HG03521 (cell line): ENCODE results near the gene KIR3DL3.
"Not testable (repeated sequence)": the region's sequence is repeated elsewhere in the genome, so short reads cannot be mapped to it uniquely, and the experiment has no call there.

Experiments
- ATAC-seq: cut with Tn5 transposase; IDR thresholded peaks from one replicate; pipeline ENCODE4 v1.9.1; 2021; ENCODE audit warnings: mild to moderate bottlenecking, moderate library complexity; ENCODE audit not compliant: unreplicated experiment

The KIR3DL3 gene

GRCh38 chr19:54724142-54724541 lies at the start of gene KIR3DL3:
Gene KIR3DL3 (plus strand): TSS chr19:54724442. CDS start chr19:54724497, 55 bp downstream.
- ATAC-seq: no peak

- ATAC-seq: not testable (repeated sequence)
These were observed 47.9 kb upstream of the KIR3DL3 start for GRCh38 chr19:54676210-54676834.

GRCh38 chr19:54677217-54677616 lies 47.0 kb upstream of the KIR3DL3 start:
- no peak for ATAC-seq

GRCh38 chr19:54681596-54681995 lies 42.6 kb upstream of the KIR3DL3 start:
- not testable (repeated sequence) for ATAC-seq

GRCh38 chr19:54682306-54682856 lies 41.9 kb upstream of the KIR3DL3 start:
- ATAC-seq: no peak

GRCh38 chr19:54684527-54684926 lies 39.7 kb upstream of the KIR3DL3 start:
- no peak for ATAC-seq

- no peak for ATAC-seq
These were observed 32.5 kb upstream of the KIR3DL3 start for GRCh38 chr19:54691582-54692297.

GRCh38 chr19:54692298-54692615 lies 32.0 kb upstream of the KIR3DL3 start:
- ATAC-seq: no peak

- no peak for ATAC-seq
These were observed 29.6 kb upstream of the KIR3DL3 start for GRCh38 chr19:54694648-54695047.

- ATAC-seq: no peak
These were observed 28.1 kb upstream of the KIR3DL3 start for GRCh38 chr19:54696117-54696548.

GRCh38 chr19:54696766-54697165 lies 27.5 kb upstream of the KIR3DL3 start:
- ATAC-seq: no peak

GRCh38 chr19:54697716-54698115 lies 26.5 kb upstream of the KIR3DL3 start:
- ATAC-seq: not testable (repeated sequence)

GRCh38 chr19:54704928-54705327 lies 19.3 kb upstream of the KIR3DL3 start:
- ATAC-seq: no peak

GRCh38 chr19:54707962-54708361 lies 16.3 kb upstream of the KIR3DL3 start:
- ATAC-seq: no peak

- ATAC-seq: no peak
These were observed 15.5 kb upstream of the KIR3DL3 start for GRCh38 chr19:54708781-54709180.

- ATAC-seq: no peak
These were observed 14.9 kb upstream of the KIR3DL3 start for GRCh38 chr19:54709212-54709948.

- not testable (repeated sequence) for ATAC-seq
These were observed 14.3 kb upstream of the KIR3DL3 start for GRCh38 chr19:54709956-54710355.

- ATAC-seq: no peak
These were observed 402 bp downstream of the KIR3DL3 start for GRCh38 chr19:54724644-54725043.

GRCh38 chr19:54725321-54725720 lies 1.1 kb downstream of the KIR3DL3 start:
- ATAC-seq: no peak

- ATAC-seq: no peak
These were observed 3.3 kb downstream of the KIR3DL3 start for GRCh38 chr19:54727562-54727961.

GRCh38 chr19:54728167-54728566 lies 3.9 kb downstream of the KIR3DL3 start:
- no peak for ATAC-seq
